Thyroid gland (tissue), 4 donors: ENCODE measurements around the gene MACF1. TPM values are rescaled to one million over a fixed set of nuclear protein-coding genes. Genes with fewer than 3 reads are reported as not detected.

Experiments used
- DNase-seq, 2 donors: peaks; one replicate each; pipeline ENCODE4 v3.0.0-alpha.2; 2019
- H3K27ac ChIP-seq, 3 donors: fragments of 200-600 bp; sonication (generic); 1 replicate in 2 of 3; 2 replicates in 1 of 3; pipeline ENCODE4 v1.5.1; 2016 to 2019; ENCODE audit warnings: mild to moderate bottlenecking in 1 of 3, moderate library complexity in 1 of 3
- H3K27me3 ChIP-seq: fragments of 200-600 bp; sonication (generic); one replicate; pipeline ENCODE4 v1.5.1; 2019
- H3K36me3 ChIP-seq, 2 donors: fragments of 200-600 bp; sonication (generic); one replicate each; pipeline ENCODE4 v1.5.1; 2016 to 2019
- H3K4me1 ChIP-seq, 2 donors: fragments of 200-600 bp; sonication (generic); one replicate each; pipeline ENCODE4 v1.5.1; 2017 to 2019
- H3K4me3 ChIP-seq, 3 donors: fragments of 200-600 bp; sonication (generic); replicated peaks in 1 of 3; 1 replicate in 2 of 3; 2 replicates in 1 of 3; pipeline ENCODE4 v1.5.1; 2016; ENCODE audit warnings: mild to moderate bottlenecking in 1 of 3
- H3K9me3 ChIP-seq: fragments of 200-600 bp; sonication (generic); one replicate; pipeline ENCODE4 v1.5.1; 2017
- POLR2A ChIP-seq, 2 donors: fragments of 450-650 bp; IDR thresholded peaks; one replicate each; pipeline ENCODE4 v1.6.1; 2017; ENCODE audit warnings: antibody characterized with exemption in 2 of 2, mild to moderate bottlenecking in 2 of 2, moderate library complexity in 1 of 2
- WGBS, 2 donors: methylation state at CpG; one replicate each; pipeline ENCODE4 v1.1.5; 2017; 5-methylcytosine and 5-hydroxymethylcytosine counted together
- intact Hi-C: fragments of 100-400 bp; cut with DNase I; formaldehyde crosslinking; loops from one replicate; pipeline ENCODE4 v1.15.1; 2023
- total RNA-seq, 4 donors: library from RNA; depleted of rRNA; stranded (reverse); fragments of >200 nt; gene quantifications; one replicate each; pipeline ENCODE4 v1.2.3, GENCODE V29; 2016
- TF ChIP-seq, protein P1 (sequence below), 6 experiments: fragments of 200-600 bp in 3 of 6; fragments of 450-650 bp in 3 of 6; sonication (generic) in 3 of 6; IDR thresholded peaks; one replicate each; pipeline ENCODE4 v1.5.1; 2016 to 2019; ENCODE audit warnings: antibody characterized with exemption in 6 of 6, mild to moderate bottlenecking in 2 of 6, inconsistent platforms in 1 of 6, moderate library complexity in 1 of 6

Gene MACF1
- total RNA-seq, 4 donors from 2014 or later, result 308 to 834 (median 427) TPM

DNA sequence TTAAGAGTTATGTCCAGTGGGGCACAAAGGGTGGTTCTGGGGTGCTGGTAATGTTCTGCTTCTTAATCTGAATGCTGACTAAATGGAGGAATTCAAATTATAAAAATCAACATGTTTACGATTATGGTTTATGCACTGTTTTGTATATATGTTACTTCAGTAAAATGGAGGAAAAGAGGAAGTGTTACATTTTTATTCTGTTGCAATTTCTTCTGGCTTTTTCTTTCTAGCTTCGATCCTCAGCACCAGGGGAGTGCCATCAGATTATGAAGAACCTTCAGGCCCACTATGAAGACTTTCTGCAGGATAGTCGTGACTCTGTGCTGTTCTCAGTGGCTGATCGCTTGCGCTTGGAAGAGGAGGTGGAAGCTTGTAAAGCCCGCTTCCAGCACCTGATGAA lies 105.5 kb downstream of the MACF1 start:
- no peaks in the 10 kb centered on the region for H3K27me3 ChIP-seq
- intact Hi-C loops, result no loop called here
- no peak overlapping the region for H3K4me3 ChIP-seq
- H3K9me3 ChIP-seq, result no peaks in the 10 kb centered on the region
- H3K4me1 ChIP-seq, result no peaks in the 10 kb centered on the region
- no peak overlapping the region for H3K27ac ChIP-seq
- WGBS, 2 donors, result 93 to 95% methylated on average over 6 of the region's 6 CpGs
- TF ChIP-seq POLR2A (IDR thresholded peaks at IDR 0.05), result no peak
- TF ChIP-seq, protein P1, sequence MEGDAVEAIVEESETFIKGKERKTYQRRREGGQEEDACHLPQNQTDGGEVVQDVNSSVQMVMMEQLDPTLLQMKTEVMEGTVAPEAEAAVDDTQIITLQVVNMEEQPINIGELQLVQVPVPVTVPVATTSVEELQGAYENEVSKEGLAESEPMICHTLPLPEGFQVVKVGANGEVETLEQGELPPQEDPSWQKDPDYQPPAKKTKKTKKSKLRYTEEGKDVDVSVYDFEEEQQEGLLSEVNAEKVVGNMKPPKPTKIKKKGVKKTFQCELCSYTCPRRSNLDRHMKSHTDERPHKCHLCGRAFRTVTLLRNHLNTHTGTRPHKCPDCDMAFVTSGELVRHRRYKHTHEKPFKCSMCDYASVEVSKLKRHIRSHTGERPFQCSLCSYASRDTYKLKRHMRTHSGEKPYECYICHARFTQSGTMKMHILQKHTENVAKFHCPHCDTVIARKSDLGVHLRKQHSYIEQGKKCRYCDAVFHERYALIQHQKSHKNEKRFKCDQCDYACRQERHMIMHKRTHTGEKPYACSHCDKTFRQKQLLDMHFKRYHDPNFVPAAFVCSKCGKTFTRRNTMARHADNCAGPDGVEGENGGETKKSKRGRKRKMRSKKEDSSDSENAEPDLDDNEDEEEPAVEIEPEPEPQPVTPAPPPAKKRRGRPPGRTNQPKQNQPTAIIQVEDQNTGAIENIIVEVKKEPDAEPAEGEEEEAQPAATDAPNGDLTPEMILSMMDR (IDR thresholded peaks at IDR 0.05), result no peak
- peaks cover 38% of the 10 kb centered on the region in 2 donors for H3K36me3 ChIP-seq
- DNase-seq, result no peak

DNA sequence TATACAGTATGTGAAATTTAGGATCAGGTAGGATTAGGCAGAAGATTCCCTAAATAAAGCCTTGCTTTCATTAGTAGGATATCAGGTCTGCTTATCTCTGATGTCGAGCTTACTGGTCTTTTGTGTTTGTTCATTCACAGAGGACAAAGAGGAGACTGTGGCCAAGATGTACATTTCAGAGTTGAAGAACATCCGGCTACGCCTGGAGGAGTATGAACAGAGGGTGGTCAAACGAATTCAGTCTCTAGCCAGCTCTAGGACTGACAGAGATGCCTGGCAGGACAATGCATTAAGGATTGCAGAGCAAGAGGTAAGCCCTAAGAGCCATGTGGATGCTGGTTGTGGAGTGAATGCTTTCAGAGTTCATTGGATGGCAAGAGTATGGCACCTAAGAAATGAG lies 106.2 kb downstream of the MACF1 start:
- H3K9me3 ChIP-seq, result no peaks in the 10 kb centered on the region
- H3K4me3 ChIP-seq, result no peak overlapping the region
- 87 to 90% methylated on average over 4 of the region's 4 CpGs for WGBS, 2 donors
- TF ChIP-seq POLR2A (IDR thresholded peaks at IDR 0.05), result no peak
- TF ChIP-seq, protein P1 (IDR thresholded peaks at IDR 0.05), result no peak
- H3K27me3 ChIP-seq, result no peaks in the 10 kb centered on the region
- no peaks in the 10 kb centered on the region for H3K4me1 ChIP-seq
- DNase-seq, result no peak
- intact Hi-C loops, result no loop called here
- peaks cover 41 to 45% of the 10 kb centered on the region in 2 donors for H3K36me3 ChIP-seq
- no peak overlapping the region for H3K27ac ChIP-seq

DNA sequence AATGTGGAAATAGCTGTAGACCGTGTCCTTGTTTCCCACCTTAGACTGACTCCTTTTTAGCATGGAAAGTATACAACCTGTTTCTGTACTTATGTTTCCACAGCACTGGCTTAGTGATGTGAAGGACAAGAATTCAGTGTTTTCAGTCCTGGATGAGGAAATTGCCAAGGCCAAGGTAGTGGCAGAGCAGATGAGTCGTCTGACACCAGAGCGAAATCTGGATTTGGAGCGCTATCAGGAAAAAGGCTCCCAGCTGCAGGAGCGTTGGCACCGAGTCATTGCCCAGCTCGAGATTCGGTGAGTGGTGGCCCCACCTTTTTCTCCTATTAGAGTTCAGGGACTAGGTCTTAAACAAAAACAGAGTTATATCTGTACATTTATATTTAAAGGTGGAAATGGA lies 112.6 kb downstream of the MACF1 start:
- H3K4me3 ChIP-seq, result no peak overlapping the region
- TF ChIP-seq, protein P1 (IDR thresholded peaks at IDR 0.05), result no peak
- no peak for TF ChIP-seq POLR2A (IDR thresholded peaks at IDR 0.05)
- H3K36me3 ChIP-seq, result peaks cover 56 to 69% of the 10 kb centered on the region in 2 donors
- no peaks in the 10 kb centered on the region for H3K4me1 ChIP-seq
- 91% methylated on average over 8 of the region's 8 CpGs for WGBS, 2 donors
- H3K27me3 ChIP-seq, result no peaks in the 10 kb centered on the region
- DNase-seq, result no peak
- no peaks in the 10 kb centered on the region for H3K9me3 ChIP-seq
- no peak overlapping the region for H3K27ac ChIP-seq
- intact Hi-C loops, result no loop called here

DNA sequence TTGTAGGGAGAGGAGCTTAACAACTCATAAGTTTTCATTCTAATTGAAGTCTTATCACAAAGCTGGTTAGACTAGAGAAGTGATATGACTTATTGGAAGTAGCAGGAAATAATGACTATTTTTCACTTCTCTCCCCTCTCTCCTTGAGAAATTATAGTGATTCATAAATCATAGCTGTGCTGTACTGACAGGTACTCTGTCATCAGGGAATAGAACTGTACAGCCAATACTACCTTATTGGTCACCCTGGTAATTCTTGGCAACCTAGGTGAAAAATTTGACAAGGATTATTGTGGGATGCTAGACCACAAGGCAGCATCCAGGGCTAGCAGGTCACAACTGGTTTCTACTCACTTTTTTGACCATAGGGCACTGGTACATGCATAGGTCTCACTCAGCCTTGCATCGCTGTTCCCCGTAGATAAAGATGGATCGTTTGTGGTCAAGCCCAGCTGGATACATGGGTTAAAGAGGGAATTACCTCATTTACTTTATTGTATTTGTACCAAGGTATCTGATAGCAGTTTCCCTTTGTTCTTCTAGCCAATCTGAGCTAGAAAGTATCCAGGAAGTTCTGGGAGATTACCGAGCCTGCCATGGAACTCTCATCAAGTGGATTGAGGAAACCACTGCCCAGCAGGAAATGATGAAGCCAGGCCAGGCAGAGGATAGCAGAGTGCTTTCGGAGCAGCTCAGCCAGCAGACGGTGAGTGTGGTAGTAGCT lies 113.6 kb downstream of the MACF1 start:
- H3K4me1 ChIP-seq, result no peaks in the 10 kb centered on the region
- no peaks in the 10 kb centered on the region for H3K27me3 ChIP-seq
- WGBS, 2 donors, result 80 to 85% methylated on average over 6 of the region's 6 CpGs
- H3K27ac ChIP-seq, result no peak overlapping the region
- no peak for DNase-seq
- peaks cover 56 to 71% of the 10 kb centered on the region in 2 donors for H3K36me3 ChIP-seq
- TF ChIP-seq, protein P1 (IDR thresholded peaks at IDR 0.05), result no peak
- no peak for TF ChIP-seq POLR2A (IDR thresholded peaks at IDR 0.05)
- intact Hi-C loops, result no loop called here
- no peaks in the 10 kb centered on the region for H3K9me3 ChIP-seq
- no peak overlapping the region for H3K4me3 ChIP-seq

DNA sequence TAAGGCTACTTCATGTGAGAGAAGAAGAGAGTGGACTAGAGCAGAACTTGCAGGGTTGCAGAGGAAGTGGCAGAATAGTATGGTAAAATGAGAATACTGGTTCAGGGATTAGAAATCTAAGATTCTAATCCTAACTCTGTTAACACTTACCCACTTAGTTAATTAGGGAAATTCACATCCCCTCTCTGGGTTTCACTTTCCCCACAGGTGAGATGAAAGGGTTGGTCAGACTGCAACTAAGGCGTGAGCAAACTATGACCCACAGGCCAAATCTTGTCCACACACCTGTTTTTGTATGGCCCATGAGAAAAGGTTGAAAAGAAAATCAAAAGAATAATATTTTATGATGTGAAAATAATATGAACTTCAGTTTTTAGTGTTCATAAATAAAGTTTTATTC lies 117.5 kb downstream of the MACF1 start:
- intact Hi-C loops, result no loop called here
- 98 to 100% methylated on average over 1 of the region's 1 CpG for WGBS, 2 donors
- H3K4me3 ChIP-seq, result no peak overlapping the region
- no peaks in the 10 kb centered on the region for H3K27me3 ChIP-seq
- peaks cover 65 to 82% of the 10 kb centered on the region in 2 donors for H3K36me3 ChIP-seq
- no peak for DNase-seq
- TF ChIP-seq, protein P1 (IDR thresholded peaks at IDR 0.05), result no peak
- no peak for TF ChIP-seq POLR2A (IDR thresholded peaks at IDR 0.05)
- H3K4me1 ChIP-seq, result no peaks in the 10 kb centered on the region
- H3K27ac ChIP-seq, result no peak overlapping the region
- H3K9me3 ChIP-seq, result no peaks in the 10 kb centered on the region
